Osteocyte (in vitro differentiated cells): ENCODE results near the gene ANKRD2. TPM values are rescaled to one million over a fixed set of nuclear protein-coding genes. Genes with fewer than 3 reads are reported as not detected.
"Not testable (repeated sequence)": the region's sequence is repeated elsewhere in the genome, so short reads cannot be mapped to it uniquely, and the experiment has no call there.

Source experiments
- DNase-seq: peaks from one replicate; pipeline ENCODE4 v3.0.0; 2021; ENCODE audit warnings: mixed read lengths; ENCODE audit not compliant: unreplicated experiment; ENCODE audit errors: extremely low spot score
- H3K27ac Mint-ChIP-seq: one replicate; pipeline ENCODE4 v1.8.0; 2021; ENCODE audit warnings: mild to moderate bottlenecking, mixed read lengths; ENCODE audit not compliant: unreplicated experiment
- H3K27me3 Mint-ChIP-seq: one replicate; pipeline ENCODE4 v1.8.0; 2021; ENCODE audit warnings: mixed read lengths; ENCODE audit not compliant: unreplicated experiment
- H3K36me3 Mint-ChIP-seq: one replicate; pipeline ENCODE4 v1.8.0; 2021; ENCODE audit warnings: mixed read lengths; ENCODE audit not compliant: unreplicated experiment
- H3K4me1 Mint-ChIP-seq: one replicate; pipeline ENCODE4 v1.8.0; 2021; ENCODE audit warnings: mixed read lengths; ENCODE audit not compliant: unreplicated experiment
- H3K4me3 Mint-ChIP-seq: one replicate; pipeline ENCODE4 v1.8.0; 2021; ENCODE audit warnings: mild to moderate bottlenecking, moderate library complexity, mixed read lengths; ENCODE audit not compliant: unreplicated experiment
- H3K9me3 Mint-ChIP-seq: one replicate; pipeline ENCODE4 v1.8.0; 2021; ENCODE audit warnings: mixed read lengths; ENCODE audit not compliant: unreplicated experiment
- total RNA-seq: library from RNA; stranded (reverse); gene quantifications from 2 replicates; pipeline ENCODE4 v1.2.1, GENCODE V29; 2021
- TF ChIP-seq, protein P1 (sequence below): fragments of 200-600 bp; sonication (generic); IDR thresholded peaks from 2 replicates; pipeline ENCODE4 v1.5.0; 2021; ENCODE audit warnings: antibody characterized with exemption, mild to moderate bottlenecking, moderate library complexity

ANKRD2 gene
- total RNA-seq, 1 donor from 2014 or later: not detected

DNA sequence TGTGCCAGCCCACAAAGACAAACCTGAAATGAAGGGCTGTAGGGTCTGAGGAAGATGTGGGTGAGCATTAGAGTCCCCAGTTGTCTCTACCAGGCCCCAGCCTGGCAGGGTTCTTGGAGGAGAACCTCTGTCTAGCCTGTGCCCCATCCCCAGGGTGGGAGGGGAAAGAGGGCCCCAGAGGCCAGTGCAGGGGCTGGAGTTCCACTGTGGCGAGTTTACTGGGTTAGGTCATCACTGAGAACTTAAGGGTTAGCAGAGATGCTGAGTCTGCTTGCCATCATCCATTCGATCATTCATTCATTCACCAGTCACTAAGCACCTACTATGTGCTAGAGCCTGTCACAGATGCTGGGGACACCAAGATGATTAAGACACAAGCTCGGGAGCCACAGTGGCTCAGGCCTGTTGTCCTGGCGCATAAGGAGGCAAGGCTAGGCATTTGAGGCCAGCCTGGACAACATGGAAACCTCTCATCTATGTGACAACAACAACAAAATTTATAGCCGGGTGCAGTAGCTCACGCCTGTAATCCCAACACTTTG is 2.6 kb downstream of the ANKRD2 start:
- Mint-ChIP-seq H3K27ac (peak overlapping the region; percentile 41), H3K27me3 (no peaks in the 10 kb centered on the region), H3K9me3 (no peaks in the 10 kb centered on the region), H3K4me1 (peaks cover 54% of the 10 kb centered on the region), H3K36me3 (no peaks in the 10 kb centered on the region), H3K4me3 (no peak overlapping the region)
- no peak for DNase-seq
- TF ChIP-seq, protein P1, sequence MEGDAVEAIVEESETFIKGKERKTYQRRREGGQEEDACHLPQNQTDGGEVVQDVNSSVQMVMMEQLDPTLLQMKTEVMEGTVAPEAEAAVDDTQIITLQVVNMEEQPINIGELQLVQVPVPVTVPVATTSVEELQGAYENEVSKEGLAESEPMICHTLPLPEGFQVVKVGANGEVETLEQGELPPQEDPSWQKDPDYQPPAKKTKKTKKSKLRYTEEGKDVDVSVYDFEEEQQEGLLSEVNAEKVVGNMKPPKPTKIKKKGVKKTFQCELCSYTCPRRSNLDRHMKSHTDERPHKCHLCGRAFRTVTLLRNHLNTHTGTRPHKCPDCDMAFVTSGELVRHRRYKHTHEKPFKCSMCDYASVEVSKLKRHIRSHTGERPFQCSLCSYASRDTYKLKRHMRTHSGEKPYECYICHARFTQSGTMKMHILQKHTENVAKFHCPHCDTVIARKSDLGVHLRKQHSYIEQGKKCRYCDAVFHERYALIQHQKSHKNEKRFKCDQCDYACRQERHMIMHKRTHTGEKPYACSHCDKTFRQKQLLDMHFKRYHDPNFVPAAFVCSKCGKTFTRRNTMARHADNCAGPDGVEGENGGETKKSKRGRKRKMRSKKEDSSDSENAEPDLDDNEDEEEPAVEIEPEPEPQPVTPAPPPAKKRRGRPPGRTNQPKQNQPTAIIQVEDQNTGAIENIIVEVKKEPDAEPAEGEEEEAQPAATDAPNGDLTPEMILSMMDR: no peak

DNA sequence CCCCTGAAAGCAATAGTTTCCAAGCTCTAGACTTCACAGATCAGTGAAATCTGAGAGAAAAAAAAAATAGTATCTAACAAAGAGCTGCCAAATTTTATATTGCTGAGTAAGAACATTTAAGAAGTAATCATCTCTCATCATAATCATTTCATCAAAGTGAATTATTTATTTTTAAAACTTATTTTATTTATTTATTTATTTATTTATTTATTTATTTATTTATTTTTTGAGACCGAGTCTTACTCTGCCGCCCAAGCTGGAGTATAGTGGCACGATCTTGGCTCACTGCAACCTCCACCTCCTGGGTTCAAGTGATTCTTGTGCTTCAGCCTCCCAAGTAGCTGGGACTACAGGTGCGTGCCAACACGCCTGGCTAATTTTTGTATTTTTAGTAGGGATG is 3.9 kb downstream of the ANKRD2 start:
- not testable (repeated sequence) for H3K4me3 Mint-ChIP-seq, DNase-seq, H3K27ac Mint-ChIP-seq, H3K9me3 Mint-ChIP-seq, H3K27me3 Mint-ChIP-seq, H3K36me3 Mint-ChIP-seq
- H3K4me1 Mint-ChIP-seq: peaks cover 47% of the 10 kb centered on the region

DNA sequence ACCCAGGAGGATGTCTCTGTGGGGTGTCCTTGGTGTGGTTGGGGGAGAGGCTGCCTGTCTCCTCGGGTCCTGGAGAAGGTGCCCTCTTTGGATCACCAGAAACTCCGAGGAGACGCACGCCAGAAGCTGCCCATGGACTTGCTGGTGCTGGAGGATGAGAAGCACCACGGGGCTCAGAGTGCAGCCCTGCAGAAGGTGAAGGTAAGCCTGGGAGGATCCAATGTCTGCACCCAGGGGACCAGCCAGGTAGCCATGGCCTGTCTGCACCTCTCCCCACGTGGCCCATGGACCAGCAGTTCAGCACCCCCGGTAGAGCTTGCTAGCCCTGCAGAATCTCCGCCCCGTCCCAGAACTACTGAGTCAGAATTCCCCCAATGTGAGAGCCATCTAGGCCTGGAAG is 5.1 kb downstream of the ANKRD2 start:
- Mint-ChIP-seq H3K4me3 (no peak overlapping the region), H3K36me3 (no peaks in the 10 kb centered on the region)
- DNase-seq: no peak

DNA sequence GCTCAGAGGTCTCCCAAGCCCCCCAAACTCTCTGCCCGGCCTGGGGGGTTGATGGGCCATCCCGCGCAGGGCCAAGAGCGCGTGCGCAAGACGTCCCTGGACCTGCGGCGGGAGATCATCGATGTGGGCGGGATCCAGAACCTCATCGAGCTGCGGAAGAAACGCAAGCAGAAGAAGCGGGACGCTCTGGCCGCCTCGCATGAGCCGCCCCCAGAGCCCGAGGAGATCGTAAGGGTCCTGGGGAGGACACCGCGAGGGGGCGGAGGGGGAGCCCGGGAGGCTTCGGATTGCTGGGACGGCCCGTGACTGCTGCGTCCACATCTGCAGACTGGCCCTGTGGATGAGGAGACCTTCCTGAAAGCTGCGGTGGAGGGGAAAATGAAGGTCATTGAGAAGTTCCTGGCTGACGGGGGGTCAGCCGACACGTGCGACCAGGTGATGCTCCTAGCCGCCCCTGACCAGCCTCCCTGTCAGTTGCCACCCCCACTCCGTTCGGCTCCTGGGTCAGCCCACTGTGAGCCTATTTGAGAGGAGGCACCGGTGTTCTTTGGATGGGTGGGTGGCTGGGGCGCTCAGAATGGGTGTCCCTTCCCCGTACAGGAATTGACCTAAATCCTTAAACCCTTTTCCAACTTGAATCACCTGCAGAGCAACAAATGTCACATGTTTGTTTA is 5.7 kb downstream of the ANKRD2 start:
- H3K4me1 Mint-ChIP-seq: peaks cover 30% of the 10 kb centered on the region
- no peak for DNase-seq
- H3K27me3 Mint-ChIP-seq: no peaks in the 10 kb centered on the region
- TF ChIP-seq, protein P1: no peak
- H3K36me3 Mint-ChIP-seq: no peaks in the 10 kb centered on the region
- no peak overlapping the region for H3K4me3 Mint-ChIP-seq
- H3K9me3 Mint-ChIP-seq: no peaks in the 10 kb centered on the region
- H3K27ac Mint-ChIP-seq: no peak overlapping the region

More for the DNA sequence above, 5.1 kb downstream of the ANKRD2 start:
- no peak overlapping the region for H3K27ac Mint-ChIP-seq
- H3K4me1 Mint-ChIP-seq: peaks cover 36% of the 10 kb centered on the region
- no peaks in the 10 kb centered on the region for H3K27me3 Mint-ChIP-seq
- TF ChIP-seq, protein P1: no peak
- no peaks in the 10 kb centered on the region for H3K9me3 Mint-ChIP-seq

DNA sequence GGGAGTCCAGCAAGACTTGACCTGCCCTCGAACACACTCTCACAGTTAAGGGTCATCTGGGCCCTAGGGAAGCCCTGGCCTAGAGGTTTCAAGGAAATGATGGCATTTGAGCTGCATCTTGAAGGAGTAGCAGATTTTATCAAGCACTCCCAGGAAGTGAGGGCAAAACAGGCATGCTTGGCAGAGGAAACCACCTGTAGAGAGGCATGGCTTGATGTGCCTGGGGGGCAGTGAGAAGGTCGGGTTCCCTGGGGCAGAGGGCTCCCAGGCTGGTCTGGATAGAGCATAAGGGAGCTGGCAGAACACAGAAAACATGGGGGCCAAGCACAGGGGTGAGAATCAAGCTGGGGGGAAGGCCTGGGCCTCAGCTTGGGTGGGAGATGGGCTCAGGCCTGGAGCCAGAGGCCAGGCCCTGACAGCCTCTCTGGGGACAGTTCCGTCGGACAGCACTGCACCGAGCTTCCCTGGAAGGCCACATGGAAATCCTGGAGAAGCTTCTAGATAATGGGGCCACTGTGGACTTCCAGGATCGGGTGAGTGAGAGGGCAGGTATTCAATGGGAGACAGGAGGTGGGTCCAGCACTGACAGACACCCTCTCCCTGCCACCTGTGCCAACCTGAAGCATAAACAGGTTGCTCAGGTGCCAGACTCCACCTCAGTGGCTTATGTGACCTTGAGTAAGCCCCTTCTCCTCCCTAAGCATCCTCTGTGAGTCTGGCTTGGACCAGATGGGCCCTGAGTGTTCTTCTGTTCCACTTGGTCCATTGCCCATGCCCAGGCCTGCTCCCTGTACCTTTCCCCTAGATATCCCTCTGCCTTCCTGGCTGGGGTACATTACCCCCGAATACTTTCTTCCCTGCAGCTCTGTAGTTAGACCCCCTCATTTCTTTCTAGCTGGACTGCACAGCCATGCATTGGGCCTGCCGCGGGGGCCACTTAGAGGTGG is 8.1 kb downstream of the ANKRD2 start:
- no peak overlapping the region for H3K27ac Mint-ChIP-seq
- DNase-seq: no peak
- TF ChIP-seq, protein P1: no peak
- no peaks in the 10 kb centered on the region for H3K36me3 Mint-ChIP-seq
- no peaks in the 10 kb centered on the region for H3K27me3 Mint-ChIP-seq
- H3K4me1 Mint-ChIP-seq: peaks cover 19% of the 10 kb centered on the region
- no peak overlapping the region for H3K4me3 Mint-ChIP-seq
- H3K9me3 Mint-ChIP-seq: no peaks in the 10 kb centered on the region
